Small intestine (tissue), 7 donors: ENCODE data around the gene RASA3. TPM values are rescaled to one million over a fixed set of nuclear protein-coding genes. Genes with fewer than 3 reads are reported as not detected.

Source experiments
- DNase-seq, 2 donors: peaks; one replicate each; pipeline versions ENCODE4 v3.0.0 to v3.0.0-alpha.2; 2013
- FAIRE-seq: peaks from 2 replicates; lab custom pipeline; 2012; peaks lifted over from hg19 to GRCh38; lab: Jason Lieb, UNC
- H3K27ac ChIP-seq, 3 donors: one replicate each; pipeline ENCODE4 v1.5.1; 2013; ENCODE audit warnings: low read length in 2 of 3, mild to moderate bottlenecking in 2 of 3, control low read depth in 1 of 3, inconsistent platforms in 1 of 3, low read depth in 1 of 3, moderate library complexity in 1 of 3
- H3K27me3 ChIP-seq, 3 donors: one replicate each; pipeline ENCODE4 v1.6.1; 2013; ENCODE audit warnings: low read length in 3 of 3, inconsistent platforms in 1 of 3; ENCODE audit not compliant: control insufficient read depth in 3 of 3, insufficient read depth in 3 of 3
- H3K36me3 ChIP-seq, 3 donors: one replicate each; pipeline ENCODE4 v1.6.1; 2013; ENCODE audit warnings: low read length in 3 of 3, inconsistent platforms in 1 of 3, low read depth in 1 of 3, mild to moderate bottlenecking in 1 of 3, moderate library complexity in 1 of 3; ENCODE audit not compliant: control insufficient read depth in 3 of 3, insufficient read depth in 2 of 3
- H3K4me1 ChIP-seq, 3 donors: one replicate each; pipeline ENCODE4 v1.6.1; 2013; ENCODE audit warnings: low read length in 2 of 3, inconsistent platforms in 1 of 3, low read depth in 1 of 3, mild to moderate bottlenecking in 1 of 3, moderate library complexity in 1 of 3; ENCODE audit not compliant: control insufficient read depth in 3 of 3, insufficient read depth in 2 of 3
- H3K4me3 ChIP-seq, 3 donors: one replicate each; pipeline ENCODE4 v1.5.1; 2013; ENCODE audit warnings: low read length in 3 of 3, control low read depth in 1 of 3, inconsistent platforms in 1 of 3, low read depth in 1 of 3, mild to moderate bottlenecking in 1 of 3, moderate library complexity in 1 of 3
- H3K9me3 ChIP-seq, 2 donors: one replicate each; pipeline ENCODE4 v1.6.1; 2013; ENCODE audit warnings: low read depth in 1 of 2, low read length in 1 of 2; ENCODE audit not compliant: control insufficient read depth in 2 of 2, insufficient read depth in 1 of 2
- WGBS, 3 donors: extraction: QIAGEN DNeasy Blood & Tissue Kit; methylation state at CpG; one replicate each; pipeline ENCODE4 v1.1.7; 2013; 5-methylcytosine and 5-hydroxymethylcytosine counted together
- polyA plus RNA-seq, 4 donors: library from polyadenylated mRNA; stranded (reverse) in 3 of 4; unstranded in 1 of 4; fragments of 200-250 nt in 3 of 4; fragments of 120-200 nt in 1 of 4; gene quantifications; one replicate each; pipeline versions ENCODE4 v1.2.1 to v1.2.3, GENCODE V29; 2013
- donor health status: healthy with polysubstance abuse.
- donor health status: control.
- donor health status: control.
- donor health status: Bipolar disorder and iron deficiency.
- donor health status: healthy.

RASA3 gene
- polyA plus RNA-seq, 4 donors: 2.0 to 7.2 (median 6.5) TPM

DNA sequence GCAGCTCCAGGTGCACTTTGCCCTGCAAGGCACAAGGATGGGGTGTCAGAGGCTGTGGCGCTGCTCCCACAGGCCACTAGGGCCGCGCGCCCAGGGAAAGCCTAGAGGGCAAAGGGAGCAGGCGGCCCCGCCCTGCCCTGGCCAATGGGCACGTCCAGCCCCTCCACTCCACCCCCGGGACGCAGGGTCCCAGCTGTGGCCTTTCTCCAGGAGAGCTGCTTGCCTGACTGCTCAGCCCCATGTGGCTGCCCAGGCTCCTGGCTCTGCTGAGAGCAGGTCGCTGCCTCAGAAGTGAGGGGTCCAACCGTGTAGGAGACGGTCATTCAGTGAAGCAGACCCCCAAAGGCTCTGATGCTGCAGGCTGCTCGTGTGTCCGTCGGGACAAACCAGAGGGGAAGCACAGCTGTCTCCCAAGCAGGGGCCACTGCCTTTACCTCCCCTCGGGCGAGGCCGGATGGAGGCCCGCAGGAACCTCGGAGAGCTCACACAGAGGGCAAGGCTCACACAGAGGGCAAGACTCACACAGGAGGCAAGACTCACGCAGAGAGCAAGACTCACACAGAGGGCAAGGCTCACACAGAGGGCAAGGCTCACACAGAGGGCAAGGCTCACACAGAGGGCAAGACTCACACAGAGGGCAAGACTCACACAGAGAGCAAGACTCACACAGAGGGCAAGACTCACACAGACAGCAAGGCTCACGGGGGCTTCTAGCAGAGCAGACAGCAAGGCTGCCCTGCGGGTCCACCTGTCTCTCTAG is 102.4 kb downstream of the RASA3 start:
- no peak for DNase-seq
- peaks cover 0 to 3% of the 10 kb centered on the region in 2 donors for H3K9me3 ChIP-seq
- no peak overlapping the region for H3K4me3 ChIP-seq
- H3K27ac ChIP-seq: no peak overlapping the region
- peaks cover 0 to 36% (median 0%) of the 10 kb centered on the region in 3 donors for H3K36me3 ChIP-seq
- 62 to 79% (median 70%) methylated on average over 22 to 23 of the region's 23 CpGs for WGBS, 3 donors
- no peaks in the 10 kb centered on the region for H3K27me3 ChIP-seq
- FAIRE-seq: no peak
- peaks cover 0 to 3% (median 2%) of the 10 kb centered on the region in 3 donors for H3K4me1 ChIP-seq

DNA sequence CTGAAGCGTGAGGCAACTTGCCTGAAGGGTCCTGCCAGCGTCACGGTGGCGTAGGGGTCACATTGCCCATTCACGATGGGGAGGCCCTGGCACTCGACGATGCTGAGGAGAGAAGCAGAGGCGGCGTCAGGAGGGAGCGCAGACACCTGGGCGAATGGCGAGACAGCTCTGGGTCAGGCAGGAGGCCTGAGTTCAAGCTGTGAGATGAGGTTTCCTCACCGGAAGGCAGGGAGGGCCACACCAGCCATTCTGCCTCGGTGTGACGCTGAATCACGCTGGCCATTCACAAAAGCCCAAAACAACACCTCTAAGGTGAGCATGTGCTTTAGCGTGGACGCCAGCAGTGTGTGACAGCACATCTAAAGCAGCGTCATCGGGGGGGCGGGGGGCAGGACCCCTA is 104.6 kb downstream of the RASA3 start:
- H3K4me1 ChIP-seq: peaks cover 0 to 3% (median 2%) of the 10 kb centered on the region in 3 donors

DNA sequence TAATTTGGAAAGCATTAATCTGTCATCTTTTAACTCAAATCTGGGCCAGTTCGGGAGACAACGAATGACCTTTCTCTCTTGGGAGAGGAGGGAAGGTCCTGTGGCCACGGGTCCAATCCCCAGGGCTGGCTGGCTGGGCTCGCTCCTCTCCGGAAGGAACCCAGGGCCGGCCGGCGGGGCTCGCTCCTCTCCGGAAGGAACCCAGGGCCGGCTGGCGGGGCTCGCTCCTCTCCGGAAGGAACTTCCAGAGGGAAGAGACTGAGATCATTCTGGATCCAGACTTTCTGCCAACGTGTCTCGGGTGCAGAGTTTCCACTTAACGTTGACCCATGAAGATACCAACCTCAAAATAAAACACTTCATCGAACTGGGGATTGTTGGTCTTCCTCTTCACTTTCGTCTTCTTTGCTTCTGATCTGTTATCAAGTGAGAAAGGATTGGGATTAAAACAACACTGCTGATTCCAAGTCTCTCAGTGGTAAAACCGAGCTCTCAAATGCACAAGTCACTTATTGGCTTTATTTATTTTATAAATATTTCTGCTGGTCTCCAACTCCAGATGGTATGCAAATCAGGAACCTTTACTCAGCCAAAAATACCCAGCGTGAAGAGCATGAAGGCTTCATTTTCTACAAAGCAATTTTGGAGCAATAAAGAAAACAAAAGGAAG is 105.2 kb downstream of the RASA3 start:
- no peak for FAIRE-seq

More for the DNA sequence above, 104.6 kb downstream of the RASA3 start:
- DNase-seq: no peak
- Histone ChIP-seq H3K36me3 (peaks cover 0 to 50% (median 0%) of the 10 kb centered on the region in 3 donors), H3K27me3 (no peaks in the 10 kb centered on the region), H3K9me3 (peaks cover 0 to 3% of the 10 kb centered on the region in 2 donors), H3K27ac (peak overlapping the region in 2 of 3 donors; percentile 41 to 82), H3K4me3 (no peak overlapping the region)
- no peak for FAIRE-seq
- WGBS, 3 donors: 91 to 97% (median 94%) methylated on average over 21 of the region's 21 CpGs

DNA sequence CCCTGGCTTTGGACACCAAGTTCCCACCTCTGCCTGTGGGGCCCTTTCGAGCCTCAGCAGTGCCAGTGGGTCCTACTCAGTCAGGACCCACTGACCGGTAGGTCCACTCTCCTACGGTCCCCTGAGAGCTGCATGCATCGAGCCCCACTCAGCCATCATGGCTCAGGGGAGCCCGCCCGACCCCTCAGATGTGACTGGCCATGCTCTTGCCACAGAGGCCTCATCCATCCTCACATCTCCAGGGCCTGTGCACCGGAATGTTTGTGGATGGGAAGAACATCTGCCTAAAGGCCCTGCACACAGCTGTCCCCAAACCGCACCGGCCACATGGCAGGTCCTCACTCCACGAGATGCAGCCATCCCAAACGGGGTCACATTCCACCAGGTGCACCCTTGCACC is 105.9 kb downstream of the RASA3 start:
- DNase-seq (no peak), FAIRE-seq (no peak)
- 88 to 90% (median 90%) methylated on average over 11 of the region's 11 CpGs for WGBS, 3 donors

More for the DNA sequence above, 105.2 kb downstream of the RASA3 start:
- WGBS, 3 donors: 58 to 89% (median 82%) methylated on average over 21 of the region's 21 CpGs
- Histone ChIP-seq H3K4me3 (no peak overlapping the region), H3K27ac (peak overlapping the region in 2 of 3 donors; percentile 45 to 82), H3K36me3 (peaks cover 0 to 55% (median 0%) of the 10 kb centered on the region in 3 donors), H3K4me1 (peaks cover 0 to 3% (median 2%) of the 10 kb centered on the region in 3 donors), H3K9me3 (peaks cover 0 to 3% of the 10 kb centered on the region in 2 donors), H3K27me3 (no peaks in the 10 kb centered on the region)
- no peak for DNase-seq

DNA sequence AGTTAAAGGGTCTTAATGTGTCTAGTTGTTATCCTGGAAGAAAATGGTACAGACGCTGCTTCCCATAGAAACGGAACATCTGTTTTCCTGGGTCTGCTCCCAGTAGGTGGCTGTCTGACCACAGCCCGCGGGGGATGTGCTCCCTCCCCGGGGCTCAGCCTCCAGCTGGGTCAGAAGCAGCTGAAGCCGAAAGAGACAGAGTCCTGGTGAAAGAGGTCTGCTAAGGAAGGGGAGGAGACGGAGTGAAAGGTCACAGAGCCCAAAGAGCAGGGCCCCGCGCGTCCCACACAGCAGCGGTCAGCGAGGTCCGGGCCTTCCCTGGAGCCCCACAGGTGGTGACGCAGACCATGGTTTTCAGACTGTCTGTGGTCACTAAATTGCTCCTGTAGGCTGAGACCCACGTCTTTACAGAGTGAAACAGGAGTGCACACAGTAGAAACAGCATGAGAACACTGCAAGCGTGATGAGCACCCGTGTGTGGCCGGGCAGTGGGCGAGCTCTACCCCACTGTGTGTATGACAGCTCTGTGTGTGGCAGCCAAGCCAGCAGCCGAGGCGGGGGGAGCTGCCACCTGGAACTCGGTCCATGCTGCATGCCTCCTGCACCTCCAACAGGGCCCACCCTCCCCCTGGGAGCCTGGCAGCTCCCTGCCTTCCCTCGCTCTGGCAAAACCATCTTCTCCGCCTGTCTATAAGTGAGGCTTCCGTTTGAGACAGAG is 106.5 kb downstream of the RASA3 start:
- Histone ChIP-seq H3K36me3 (peaks cover 0 to 65% (median 0%) of the 10 kb centered on the region in 3 donors), H3K4me3 (no peak overlapping the region), H3K27me3 (no peaks in the 10 kb centered on the region), H3K27ac (peak overlapping the region in 1 of 3 donors; percentile 82), H3K4me1 (peaks cover 0 to 3% (median 2%) of the 10 kb centered on the region in 3 donors), H3K9me3 (peaks cover 0 to 3% of the 10 kb centered on the region in 2 donors)
- DNase-seq (peak in 1 of 2 donors; percentile 33), FAIRE-seq (no peak)
- WGBS, 3 donors: 67 to 75% (median 72%) methylated on average over 25 of the region's 25 CpGs

More for the DNA sequence above, 105.9 kb downstream of the RASA3 start:
- Histone ChIP-seq H3K9me3 (peaks cover 0 to 3% of the 10 kb centered on the region in 2 donors), H3K4me3 (no peak overlapping the region), H3K36me3 (peaks cover 0 to 60% (median 0%) of the 10 kb centered on the region in 3 donors), H3K27me3 (no peaks in the 10 kb centered on the region), H3K27ac (peak overlapping the region in 2 of 3 donors; percentile 45 to 82), H3K4me1 (peaks cover 0 to 3% (median 2%) of the 10 kb centered on the region in 3 donors)

DNA sequence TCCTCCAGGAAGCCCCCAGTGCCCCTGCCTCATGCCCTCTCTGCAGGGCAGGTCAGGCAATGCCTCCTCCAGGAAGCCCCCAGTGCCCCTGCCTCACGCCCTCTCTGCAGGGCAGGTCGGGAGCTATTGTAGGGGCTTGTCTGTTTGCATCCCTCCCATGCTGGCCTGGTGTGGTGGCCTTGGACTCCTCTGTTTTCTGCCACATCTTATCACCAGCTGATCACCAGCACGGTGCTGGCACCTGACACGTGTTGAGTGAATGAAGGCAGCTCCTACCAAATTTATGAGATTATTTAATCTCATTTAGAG is 107.1 kb downstream of the RASA3 start:
- H3K27ac ChIP-seq: peak overlapping the region in 1 of 3 donors; percentile 82
- no peak for FAIRE-seq
- WGBS, 3 donors: 61 to 63% (median 63%) methylated on average over 4 of the region's 4 CpGs
- H3K9me3 ChIP-seq: no peaks in the 10 kb centered on the region
- H3K27me3 ChIP-seq: no peaks in the 10 kb centered on the region
- no peak for DNase-seq
- peaks cover 0 to 69% (median 0%) of the 10 kb centered on the region in 3 donors for H3K36me3 ChIP-seq
- no peak overlapping the region for H3K4me3 ChIP-seq
- peaks cover 0 to 3% (median 2%) of the 10 kb centered on the region in 3 donors for H3K4me1 ChIP-seq

DNA sequence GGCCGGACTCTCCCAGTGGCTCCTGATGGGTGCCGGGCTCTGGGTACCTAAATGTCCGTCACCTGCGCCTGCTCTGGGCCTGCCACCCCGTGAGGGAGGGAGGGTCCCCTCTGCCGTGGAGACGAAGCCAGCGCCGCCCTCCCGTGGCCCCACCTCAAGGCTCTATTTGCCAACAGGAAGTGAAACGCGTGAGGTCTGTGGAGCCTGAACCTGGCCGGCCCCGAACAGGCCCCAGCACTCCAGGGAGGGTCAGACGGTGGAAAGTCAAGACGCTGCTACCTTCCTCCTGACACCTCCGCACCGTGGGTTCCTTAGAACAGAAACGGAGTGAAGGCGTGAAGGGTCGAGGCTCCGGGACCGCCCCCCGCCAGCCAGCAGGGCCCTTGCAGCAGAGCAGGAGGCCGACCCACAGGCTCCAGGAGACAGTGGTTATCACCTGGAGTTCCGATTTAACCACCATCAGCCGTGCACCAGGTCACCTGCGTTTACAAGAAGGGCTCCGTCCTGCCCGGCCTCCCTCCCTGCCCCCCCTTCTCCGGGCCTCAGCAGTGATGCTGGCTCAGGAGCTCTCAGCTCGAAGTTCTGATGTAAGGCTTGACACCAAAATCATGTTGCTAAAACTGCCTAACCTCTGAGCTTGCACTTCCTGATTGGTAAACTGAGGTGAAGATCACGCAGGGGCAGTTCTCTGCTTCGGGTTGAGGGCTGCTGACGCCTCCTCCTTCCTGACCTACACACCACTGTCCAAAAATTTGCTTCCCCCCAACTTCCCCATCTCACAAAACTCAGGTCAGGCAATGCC is 107.6 kb downstream of the RASA3 start:
- Histone ChIP-seq H3K4me1 (peaks cover 0 to 3% (median 2%) of the 10 kb centered on the region in 3 donors), H3K27ac (peak overlapping the region in 1 of 3 donors; percentile 82), H3K27me3 (no peaks in the 10 kb centered on the region), H3K4me3 (no peak overlapping the region), H3K9me3 (no peaks in the 10 kb centered on the region), H3K36me3 (peaks cover 0 to 72% (median 0%) of the 10 kb centered on the region in 3 donors)
- 80 to 82% (median 82%) methylated on average over 34 to 35 of the region's 35 CpGs for WGBS, 3 donors
- DNase-seq (no peak), FAIRE-seq (no peak)
